SK-N-SH (cell line): Measurements from ENCODE around the gene AFAP1L1. TPM values are rescaled to one million over a fixed set of nuclear protein-coding genes. Genes with fewer than 3 reads are reported as not detected.

Experiments
- CTCF ChIA-PET: fragments of 300-600, 350-600 bp; formaldehyde crosslinking; extraction: SDS; loops from one replicate; lab custom pipeline; 2021; lab: Yijun Ruan, JAX
- POLR2A ChIA-PET: fragments of 350-600 bp; sonication (Branson Sonifier 250); formaldehyde crosslinking; extraction: SDS; loops from one replicate; lab custom pipeline; 2020; ENCODE audit warnings: antibody characterized with exemption, inconsistent platforms; lab: Yijun Ruan, JAX
- DNase-seq: peaks from one replicate; pipeline ENCODE4 v3.0.0; 2012
- H2AFZ ChIP-seq: fragments of 200-600 bp; sonication (generic); 2 replicates; pipeline ENCODE4 v1.8.1; 2016; ENCODE audit warnings: antibody characterized with exemption, mild to moderate bottlenecking, low read depth
- H3F3A ChIP-seq: fragments of 200-600 bp; sonication (generic); replicated peaks from 2 replicates; pipeline ENCODE3; 2016; ENCODE audit warnings: antibody characterized with exemption, mild to moderate bottlenecking; ENCODE audit not compliant: insufficient read depth
- H3K27ac ChIP-seq, 2 experiments: fragments of 200-500 bp in 1 of 2; fragments of 200-600 bp in 1 of 2; sonication (Bioruptor generic) in 1 of 2; sonication (generic), shearing (Covaris generic) in 1 of 2; 2 replicates each; pipeline versions ENCODE4 v1.5.1 to v1.6.1; 2014 to 2016; ENCODE audit warnings: low read depth in 2 of 2, inconsistent platforms in 1 of 2, low read length in 1 of 2, mild to moderate bottlenecking in 1 of 2, mixed read lengths in 1 of 2
- H3K27me3 ChIP-seq: fragments of 200-600 bp; sonication (generic), shearing (Covaris generic); 2 replicates; pipeline ENCODE4 v1.6.1; 2016; ENCODE audit warnings: mixed run types; ENCODE audit not compliant: insufficient read depth
- H3K36me3 ChIP-seq, 2 experiments: fragments of 200-500 bp in 1 of 2; fragments of 200-600 bp in 1 of 2; sonication (Bioruptor generic) in 1 of 2; sonication (generic) in 1 of 2; replicated peaks in 1 of 2; 2 replicates each; pipeline versions ENCODE3 to v1.5.1; 2014 to 2016; ENCODE audit warnings: low read length in 1 of 2, mild to moderate bottlenecking in 1 of 2; ENCODE audit not compliant: insufficient read depth in 2 of 2, control insufficient read depth in 1 of 2
- H3K4me1 ChIP-seq, 2 experiments: fragments of 200-500 bp in 1 of 2; fragments of 200-600 bp in 1 of 2; sonication (Bioruptor generic) in 1 of 2; sonication (generic), shearing (Covaris generic) in 1 of 2; 2 replicates each; pipeline versions ENCODE4 v1.5.1 to v1.6.1; 2014 to 2016; ENCODE audit warnings: low read depth in 1 of 2, low read length in 1 of 2, mixed run types in 1 of 2; ENCODE audit not compliant: insufficient read depth in 2 of 2, control insufficient read depth in 1 of 2
- H3K4me2 ChIP-seq: fragments of 200-600 bp; sonication (generic), shearing (Covaris generic); 2 replicates; pipeline ENCODE4 v1.6.1; 2017; ENCODE audit warnings: mixed run types
- H3K4me3 ChIP-seq, 2 experiments: fragments of 200-500 bp in 1 of 2; fragments of 200-600 bp in 1 of 2; sonication (Bioruptor generic) in 1 of 2; sonication (generic), shearing (Covaris generic) in 1 of 2; 2 replicates each; pipeline versions ENCODE4 v1.5.1 to v1.8.1; 2014 to 2016; ENCODE audit warnings: low read depth in 2 of 2, inconsistent platforms in 1 of 2, low read length in 1 of 2, mild to moderate bottlenecking in 1 of 2, mixed read lengths in 1 of 2, moderate library complexity in 1 of 2
- H3K79me2 ChIP-seq: fragments of 200-600 bp; sonication (generic); 2 replicates; pipeline ENCODE4 v1.8.1; 2017; ENCODE audit warnings: mild to moderate bottlenecking; ENCODE audit not compliant: insufficient read depth
- H3K9ac ChIP-seq: fragments of 200-600 bp; sonication (generic); 2 replicates; pipeline ENCODE4 v1.6.1; 2017; ENCODE audit warnings: mixed run types
- H3K9me2 ChIP-seq: fragments of 200-600 bp; sonication (generic); 2 replicates; pipeline ENCODE4 v1.6.1; 2017; ENCODE audit warnings: mixed run types
- H3K9me3 ChIP-seq: fragments of 200-600 bp; sonication (generic); 2 replicates; pipeline ENCODE4 v1.6.1; 2017; ENCODE audit warnings: mixed run types, mild to moderate bottlenecking, moderate library complexity
- H4K20me1 ChIP-seq: fragments of 200-600 bp; sonication (generic); 2 replicates; pipeline ENCODE4 v1.6.1; 2017; ENCODE audit warnings: mild to moderate bottlenecking, mixed run types; ENCODE audit not compliant: insufficient read depth
- ELF1 ChIP-seq: IDR thresholded peaks from 2 replicates; pipeline ENCODE4 v1.4.0; 2012
- EZH2phosphoT487 ChIP-seq: fragments of 200-600 bp; sonication (generic); IDR thresholded peaks from 2 replicates; pipeline ENCODE4 v1.6.1; 2017; ENCODE audit warnings: low read depth, mixed run types, mild to moderate bottlenecking, antibody characterized with exemption, moderate library complexity, borderline replicate concordance
- FOSL2 ChIP-seq: IDR thresholded peaks from 2 replicates; pipeline ENCODE4 v1.4.0; 2012; ENCODE audit warnings: low read depth, mild to moderate bottlenecking, moderate library complexity, borderline replicate concordance
- FOXM1 ChIP-seq: IDR thresholded peaks from 2 replicates; pipeline ENCODE4 v1.4.0; 2012; ENCODE audit warnings: low read depth, mild to moderate bottlenecking
- IRF3 ChIP-seq: fragments of 150-350 bp; IDR thresholded peaks from 2 replicates; pipeline ENCODE4 v1.6.1; 2016; ENCODE audit warnings: mild to moderate bottlenecking, low read depth, low read length
- JUND ChIP-seq: IDR thresholded peaks from 2 replicates; pipeline ENCODE4 v1.4.0; 2012
- MEF2A ChIP-seq: IDR thresholded peaks from 2 replicates; pipeline ENCODE4 v1.4.0; 2012; ENCODE audit warnings: low read depth, borderline replicate concordance
- PBX3 ChIP-seq: IDR thresholded peaks from 2 replicates; pipeline ENCODE4; 2012
- POLR2AphosphoS5 ChIP-seq: IDR thresholded peaks from 2 replicates; pipeline ENCODE4 v1.6.1; 2012; ENCODE audit warnings: low read depth, low read length
- RFX5 ChIP-seq: IDR thresholded peaks from 2 replicates; pipeline ENCODE4 v1.6.1; 2012; ENCODE audit warnings: mild to moderate bottlenecking, improper control_type of control experiment, low read length
- SMC3 ChIP-seq: IDR thresholded peaks from 2 replicates; pipeline ENCODE4 v1.6.1; 2012; ENCODE audit warnings: low read depth, low read length, improper control_type of control experiment
- TAF1 ChIP-seq: IDR thresholded peaks from 2 replicates; pipeline ENCODE4 v1.6.1; 2012; ENCODE audit warnings: low read depth, mild to moderate bottlenecking, low read length, moderate library complexity, borderline replicate concordance
- TEAD4 ChIP-seq: IDR thresholded peaks from 2 replicates; pipeline ENCODE4 v1.4.0; 2012; ENCODE audit warnings: mild to moderate bottlenecking, borderline replicate concordance; ENCODE audit not compliant: insufficient read depth
- USF1 ChIP-seq: IDR thresholded peaks from 2 replicates; pipeline ENCODE4 v1.4.0; 2012; ENCODE audit warnings: low read depth, borderline replicate concordance
- WGBS: methylation state at CpG from one replicate; pipeline ENCODE4 v1.1.6; 2017; ENCODE audit warnings: low lambda C conversion rate; 5-methylcytosine and 5-hydroxymethylcytosine counted together
- polyA plus RNA-seq, 3 experiments: library from polyadenylated mRNA; depleted of rRNA; stranded (reverse); fragments of >200 nt; gene quantifications; 2 replicates each; pipeline ENCODE4 v1.2.3, GENCODE V29; 2012
- TF ChIP-seq, protein P1 (sequence below): IDR thresholded peaks from 2 replicates; pipeline ENCODE4 v1.4.0; 2012; ENCODE audit warnings: low read depth

AFAP1L1 gene
- polyA plus RNA-seq, 1 of the 3 experiments (the other 2 are of a cell fraction): 0.82 TPM

GRCh38 chr5:149367972-149368645 is 96.5 kb downstream of the AFAP1L1 start:
- CTCF ChIA-PET: interaction anchor here (0.6 to 41.4 kb wide), 37 partner anchors 8 to 265 kb away, joined by 3 to 1751 read pairs (median 7); partner anchors contain the start of genes CSNK1A1, IL17B and PCYOX1L
- Histone ChIP-seq H3K36me3 (no peaks in the 10 kb centered on the region), H3F3A (no peaks in the 10 kb centered on the region), H3K79me2 (no peaks in the 10 kb centered on the region), H2AFZ (no peak overlapping the region), H3K9ac (no peak overlapping the region), H3K27me3 (no peaks in the 10 kb centered on the region), H3K4me3 (no peak overlapping the region), H3K4me2 (no peak overlapping the region), H3K27ac (no peak overlapping the region; a peak in 1 of 4 replicates), H4K20me1 (no peaks in the 10 kb centered on the region), H3K9me2 (no peaks in the 10 kb centered on the region), H3K9me3 (no peaks in the 10 kb centered on the region)
- 95% methylated on average over 20 of the region's 22 CpGs for WGBS
- no peak for DNase-seq
- no peak for TF ChIP-seq RFX5
- no peak for TF ChIP-seq MEF2A
- TF ChIP-seq POLR2AphosphoS5: no peak
- TF ChIP-seq USF1: no peak
- TF ChIP-seq, protein P1, sequence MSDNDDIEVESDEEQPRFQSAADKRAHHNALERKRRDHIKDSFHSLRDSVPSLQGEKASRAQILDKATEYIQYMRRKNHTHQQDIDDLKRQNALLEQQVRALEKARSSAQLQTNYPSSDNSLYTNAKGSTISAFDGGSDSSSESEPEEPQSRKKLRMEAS: no peak
- no peak for TF ChIP-seq SMC3
- no peak for TF ChIP-seq FOXM1
- no peak for TF ChIP-seq FOSL2
- TF ChIP-seq TAF1: no peak
- TF ChIP-seq TEAD4: no peak
- TF ChIP-seq EZH2phosphoT487: no peak
- TF ChIP-seq PBX3: no peak
- no peak for TF ChIP-seq ELF1
- TF ChIP-seq JUND: no peak
- TF ChIP-seq IRF3: no peak
- TF ChIP-seq, all 33 proteins: peak for 0
- POLR2A ChIA-PET: interaction anchor here (1.0 to 1.8 kb wide), 4 partner anchors 10 to 66 kb away, joined by 3 to 9 read pairs (median 6); partner anchors contain the start of gene PCYOX1L
- H3K4me1 ChIP-seq: peaks cover 0 to 14% of the 10 kb centered on the region in 2 experiments; a peak in 1 of 4 replicates
